DMS53 treated with DMSO at 0.1 percent for 48 hours (cell line): Measurements from ENCODE around the gene SHKBP1.
"Not testable (repeated sequence)": the region's sequence is repeated elsewhere in the genome, so short reads cannot be mapped to it uniquely, and the experiment has no call there.

Experiments
- DNase-seq: peaks from one replicate; lab custom pipeline; 2025; ENCODE audit not compliant: unreplicated experiment; lab: John Stamatoyannopoulos, UW

SHKBP1 gene, protein sequence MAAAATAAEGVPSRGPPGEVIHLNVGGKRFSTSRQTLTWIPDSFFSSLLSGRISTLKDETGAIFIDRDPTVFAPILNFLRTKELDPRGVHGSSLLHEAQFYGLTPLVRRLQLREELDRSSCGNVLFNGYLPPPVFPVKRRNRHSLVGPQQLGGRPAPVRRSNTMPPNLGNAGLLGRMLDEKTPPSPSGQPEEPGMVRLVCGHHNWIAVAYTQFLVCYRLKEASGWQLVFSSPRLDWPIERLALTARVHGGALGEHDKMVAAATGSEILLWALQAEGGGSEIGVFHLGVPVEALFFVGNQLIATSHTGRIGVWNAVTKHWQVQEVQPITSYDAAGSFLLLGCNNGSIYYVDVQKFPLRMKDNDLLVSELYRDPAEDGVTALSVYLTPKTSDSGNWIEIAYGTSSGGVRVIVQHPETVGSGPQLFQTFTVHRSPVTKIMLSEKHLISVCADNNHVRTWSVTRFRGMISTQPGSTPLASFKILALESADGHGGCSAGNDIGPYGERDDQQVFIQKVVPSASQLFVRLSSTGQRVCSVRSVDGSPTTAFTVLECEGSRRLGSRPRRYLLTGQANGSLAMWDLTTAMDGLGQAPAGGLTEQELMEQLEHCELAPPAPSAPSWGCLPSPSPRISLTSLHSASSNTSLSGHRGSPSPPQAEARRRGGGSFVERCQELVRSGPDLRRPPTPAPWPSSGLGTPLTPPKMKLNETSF

DNA sequence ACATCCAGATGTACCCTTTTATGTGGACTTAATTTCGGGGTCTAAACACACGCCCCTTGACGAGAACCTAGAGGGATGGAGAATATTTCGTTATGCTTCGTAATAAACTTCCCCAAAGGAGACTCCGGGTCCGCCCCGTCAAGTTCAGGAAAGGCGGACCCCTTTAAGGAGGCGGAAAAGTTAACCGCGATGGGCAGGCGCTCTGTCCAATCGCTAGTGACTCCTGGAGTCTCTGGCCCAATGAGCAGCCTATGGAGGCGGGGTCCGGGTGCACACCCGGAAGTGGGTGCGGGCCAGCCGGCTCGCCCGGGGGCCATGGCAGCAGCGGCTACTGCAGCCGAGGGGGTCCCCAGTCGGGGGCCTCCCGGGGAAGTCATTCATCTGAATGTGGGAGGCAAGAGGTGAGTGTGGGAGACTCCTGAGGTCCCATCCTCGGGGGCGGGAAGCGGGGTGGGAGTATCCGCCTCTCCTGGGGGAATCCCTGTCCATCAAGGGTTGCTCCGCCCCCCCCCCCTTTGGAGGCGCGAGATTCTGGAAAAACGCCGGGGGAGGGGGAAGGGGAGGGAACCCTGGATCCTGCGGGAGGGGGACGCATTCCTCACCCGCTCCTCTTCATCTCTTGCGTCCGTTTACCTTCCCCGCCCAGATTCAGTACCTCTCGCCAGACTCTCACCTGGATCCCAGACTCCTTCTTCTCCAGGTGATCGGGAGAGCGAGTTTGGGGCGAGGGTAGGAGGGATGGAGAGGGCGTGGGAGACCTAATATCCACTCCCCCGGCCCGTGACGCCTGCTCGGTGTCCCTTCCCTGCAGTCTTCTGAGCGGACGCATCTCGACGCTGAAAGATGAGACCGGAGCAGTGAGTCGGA, at the start of gene SHKBP1:
SHKBP1 (plus strand) TSS at position 289 of the 867 bp plus-strand sequence; CDS start at position 316, 27 bp downstream.
- DNase-seq: peak; percentile 94

DNA sequence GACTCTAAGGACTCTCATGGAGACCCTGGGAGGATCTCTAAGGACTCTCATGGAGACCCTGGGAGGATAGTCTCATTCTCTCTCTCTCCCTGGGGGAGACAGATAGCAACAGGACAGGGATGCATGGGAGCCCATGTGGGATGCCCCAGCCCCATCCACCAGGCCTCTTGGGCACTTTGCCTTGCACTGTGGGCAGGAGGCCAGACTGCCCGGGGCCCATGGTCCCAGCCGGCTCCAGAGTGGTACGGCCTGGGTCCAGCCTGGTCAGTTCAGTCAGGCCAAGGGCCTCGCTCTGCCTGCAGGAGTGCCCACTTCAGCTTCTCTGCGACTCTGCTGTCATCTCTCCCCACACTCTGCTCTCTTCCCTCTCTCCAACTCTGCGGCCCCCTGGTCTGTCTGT, 48.6 kb upstream of the SHKBP1 start:
- DNase-seq: no peak

DNA sequence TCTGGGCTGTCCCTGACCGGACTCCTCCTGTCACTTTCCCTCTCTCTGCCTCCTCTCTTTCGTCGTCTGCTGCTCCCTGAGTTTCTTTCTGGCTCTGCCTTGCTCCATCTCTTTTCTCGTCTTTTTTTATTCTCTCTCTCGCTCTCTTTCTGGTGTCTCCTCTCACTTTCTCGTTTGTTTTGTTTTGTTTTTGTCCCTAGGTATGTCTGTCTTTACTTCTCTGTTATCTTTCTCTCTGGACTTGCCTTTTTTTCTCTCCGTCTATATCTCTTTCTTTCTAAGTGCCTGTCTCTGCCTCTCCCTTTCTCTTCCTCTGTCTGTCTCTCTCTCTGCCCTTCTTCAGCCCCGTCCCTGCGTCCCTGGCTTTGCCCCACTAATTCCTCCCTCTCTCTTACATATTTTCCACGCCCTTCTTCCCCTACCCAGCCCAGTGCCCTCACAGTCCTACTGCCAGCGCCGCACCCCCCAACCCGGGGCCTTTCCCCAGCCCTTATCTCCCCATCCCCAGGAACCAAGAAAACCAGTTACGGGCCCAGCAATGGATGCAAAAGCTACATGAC, 48.1 kb upstream of the SHKBP1 start:
- DNase-seq: no peak

DNA sequence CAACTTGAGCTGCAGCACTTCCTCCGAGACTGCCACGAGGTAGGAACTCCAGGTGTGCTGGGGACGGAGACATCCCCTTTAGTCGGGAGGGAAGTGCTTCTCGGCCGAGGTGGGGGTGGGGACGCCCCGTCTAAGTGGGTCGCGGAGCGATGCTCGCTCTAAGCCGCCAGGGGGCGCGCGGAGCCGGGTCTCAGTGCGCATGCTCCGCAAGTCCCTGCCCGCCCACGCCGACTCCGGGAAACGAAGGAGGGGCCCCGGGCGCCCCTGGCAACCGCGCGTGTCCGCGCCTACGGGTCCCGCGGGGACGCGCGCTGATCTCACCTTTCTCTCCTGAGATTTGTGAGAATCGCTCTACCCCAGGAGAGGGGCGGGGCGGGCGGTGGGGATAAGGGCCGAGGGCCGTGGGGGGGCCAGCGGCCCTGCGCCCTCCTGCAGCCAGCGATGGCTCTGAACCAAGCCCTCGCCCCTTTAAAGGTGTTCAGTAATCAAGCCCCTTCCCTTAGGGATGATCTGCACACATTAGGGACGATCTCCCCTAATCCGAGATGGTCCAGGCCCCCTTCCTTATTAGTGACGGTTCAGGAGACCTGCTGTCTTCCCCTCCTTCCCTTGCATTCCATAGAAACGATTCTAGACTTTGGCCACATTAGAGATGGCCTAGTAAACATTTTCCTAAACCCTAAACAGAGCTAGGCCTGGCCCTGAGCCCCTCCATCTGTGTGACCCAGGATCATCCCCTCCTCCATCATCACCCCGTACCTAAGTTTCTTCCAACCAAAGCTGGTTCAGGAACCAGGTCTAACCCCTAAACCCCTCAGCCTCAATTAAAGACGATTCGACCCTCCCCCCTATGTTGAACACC, 47.3 kb upstream of the SHKBP1 start:
- peak; percentile 93 for DNase-seq

DNA sequence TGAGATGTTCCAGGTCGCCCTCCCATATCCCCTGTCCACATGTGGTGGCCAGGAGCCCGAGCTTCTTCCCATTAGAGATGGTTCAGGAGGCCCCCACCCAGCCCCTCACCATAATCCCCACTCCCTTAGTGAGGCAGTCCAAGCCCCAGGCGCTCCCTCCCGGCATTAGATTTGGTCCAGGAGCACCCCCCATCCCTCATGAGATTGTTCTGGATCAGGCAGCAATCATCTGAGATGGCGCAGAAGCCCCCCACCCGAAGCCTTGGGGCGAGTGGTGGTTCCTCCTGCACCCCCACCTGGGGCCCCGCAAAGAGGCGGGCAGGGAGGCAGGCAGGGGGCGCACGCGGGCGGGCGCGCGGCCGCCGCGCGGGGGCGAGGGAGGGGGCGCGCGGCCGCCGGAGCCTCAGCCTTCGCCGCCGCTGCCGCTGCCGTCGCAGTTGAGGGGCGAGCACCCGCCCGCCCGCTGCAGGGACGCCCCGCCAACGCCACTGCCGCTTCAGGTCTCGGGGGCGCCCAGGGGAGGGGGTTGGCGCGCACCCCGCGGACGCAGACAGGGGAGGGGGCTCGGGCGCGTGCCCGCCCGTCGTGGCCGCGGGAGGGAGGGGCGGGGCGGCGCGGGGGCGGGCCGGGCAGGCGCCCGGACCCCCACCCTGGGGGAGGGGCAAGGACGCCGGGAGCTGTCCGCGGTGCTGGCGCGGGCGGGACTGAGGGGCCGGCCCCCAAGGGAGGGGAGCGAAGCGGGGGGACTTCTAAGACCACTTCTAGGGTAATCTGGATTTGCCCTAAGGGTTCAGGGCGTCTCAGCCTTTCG, 46.4 kb upstream of the SHKBP1 start:
- peak; percentile 26 for DNase-seq

DNA sequence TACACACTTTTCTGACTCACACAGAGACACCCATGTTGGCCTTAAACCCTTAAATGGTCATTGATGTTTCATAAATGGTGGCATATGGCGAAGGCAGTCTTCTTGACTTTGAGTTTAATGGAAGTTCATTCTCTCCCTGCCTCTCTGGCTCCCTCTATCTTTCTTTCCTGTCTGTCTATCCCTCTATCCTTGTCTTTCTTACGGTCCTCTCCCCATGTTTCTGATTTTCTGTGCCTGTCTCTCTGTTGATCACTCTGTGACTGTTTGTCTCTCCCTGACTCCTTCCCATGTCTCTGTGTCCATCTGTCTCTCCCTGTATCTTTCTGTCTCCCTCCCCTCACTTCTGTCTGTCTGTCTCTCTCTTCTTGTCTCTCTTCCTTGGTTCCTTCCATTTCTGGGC, 43.2 kb upstream of the SHKBP1 start:
- DNase-seq: no peak

DNA sequence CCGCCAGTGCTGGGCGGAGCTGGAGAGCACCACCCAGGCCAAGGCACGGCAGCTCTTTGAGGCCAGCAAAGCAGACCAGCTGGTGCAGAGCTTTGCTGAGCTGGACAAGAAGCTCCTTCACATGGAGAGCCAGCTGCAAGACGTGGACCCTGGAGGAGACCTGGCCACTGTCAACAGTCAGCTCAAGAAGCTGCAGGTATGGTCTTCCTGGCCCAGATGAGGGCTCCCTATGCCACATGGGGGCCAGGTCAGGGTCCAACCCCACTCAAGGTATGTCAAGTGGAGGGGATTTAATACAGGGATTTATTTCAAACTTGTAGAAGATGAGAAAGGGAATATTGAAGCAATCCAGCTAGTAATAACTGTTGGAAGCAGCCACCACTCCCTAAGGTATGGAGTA, 42.5 kb upstream of the SHKBP1 start:
- no peak for DNase-seq

DNA sequence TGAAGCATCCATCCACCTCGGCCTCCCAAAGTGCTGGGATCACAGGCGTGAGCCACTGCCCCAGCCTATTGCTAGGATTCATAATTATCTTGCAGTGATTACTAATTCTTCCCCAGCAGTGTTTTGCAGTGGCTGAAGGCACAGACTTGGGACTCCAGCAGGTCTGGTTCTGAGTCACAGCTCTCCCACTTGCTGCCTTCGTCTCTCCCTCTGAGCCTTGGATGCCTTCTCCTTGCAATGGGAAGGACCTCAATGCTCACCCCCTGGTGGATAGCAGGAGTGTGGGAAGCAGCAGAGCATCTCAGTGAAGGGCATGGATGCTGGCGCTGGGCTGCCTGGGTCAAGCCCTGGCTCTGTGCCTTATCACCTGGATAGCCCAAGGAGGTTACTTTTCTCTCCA, 37.6 kb upstream of the SHKBP1 start:
- no peak for DNase-seq

DNA sequence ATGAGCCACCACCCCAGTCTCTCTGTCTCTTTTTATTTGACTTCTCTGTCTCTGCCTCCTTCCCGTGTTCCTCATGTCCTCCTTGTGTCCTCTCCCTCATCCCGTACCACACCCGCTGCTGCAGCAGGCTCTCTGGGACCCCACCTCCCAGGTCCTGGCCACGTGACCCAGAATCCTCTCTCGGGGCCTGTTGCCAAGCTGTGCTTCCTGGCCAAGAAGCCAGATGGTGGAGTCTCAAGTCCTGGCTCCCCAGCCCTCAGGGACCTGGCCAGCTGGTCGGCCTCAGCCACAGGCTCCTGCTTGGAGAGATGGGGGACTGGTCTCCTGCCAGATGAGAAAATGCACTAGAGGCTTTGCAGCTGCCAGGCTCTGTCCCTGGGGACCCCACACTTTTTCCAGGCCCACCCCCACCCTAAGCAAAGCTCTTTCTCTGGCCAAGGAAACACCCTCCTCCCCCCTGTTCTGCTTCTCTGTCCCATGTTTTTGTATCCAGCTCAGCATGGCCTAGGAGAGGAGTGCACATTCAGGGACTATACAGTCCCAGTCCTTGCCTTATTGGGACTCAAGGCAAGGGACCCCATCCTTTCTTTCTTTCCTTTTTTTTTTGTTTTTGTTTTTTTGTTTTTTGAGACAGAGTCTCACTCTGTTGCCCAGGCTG, 34.3 kb upstream of the SHKBP1 start:
- no peak for DNase-seq

DNA sequence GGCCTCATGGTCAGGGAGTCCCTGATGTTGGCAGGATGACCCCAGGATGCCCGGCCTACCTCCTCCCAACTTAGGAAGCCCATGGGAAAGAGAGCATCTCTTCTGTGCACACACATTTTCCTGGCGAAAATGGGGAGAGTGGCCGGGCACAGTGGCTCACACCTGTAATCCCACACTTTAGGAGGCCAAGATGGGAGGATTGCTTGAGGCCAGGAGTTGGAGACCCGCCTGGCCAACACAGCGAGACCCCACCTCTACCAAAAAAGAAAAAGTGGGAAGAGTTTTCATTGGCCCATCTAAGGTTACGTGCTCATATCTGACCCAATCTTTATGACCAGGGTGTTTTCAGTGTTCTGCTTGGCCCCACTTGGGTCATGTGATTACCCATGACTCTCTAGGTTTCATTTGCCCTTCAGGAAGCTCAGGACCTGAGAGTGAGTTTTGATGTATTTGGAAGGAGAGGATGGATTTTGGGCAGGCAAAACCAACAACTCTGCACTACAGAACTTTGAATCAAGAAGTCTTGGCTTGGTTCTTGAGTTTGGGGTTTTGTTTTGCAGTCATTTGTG, 33.6 kb upstream of the SHKBP1 start:
- DNase-seq: no peak

DNA sequence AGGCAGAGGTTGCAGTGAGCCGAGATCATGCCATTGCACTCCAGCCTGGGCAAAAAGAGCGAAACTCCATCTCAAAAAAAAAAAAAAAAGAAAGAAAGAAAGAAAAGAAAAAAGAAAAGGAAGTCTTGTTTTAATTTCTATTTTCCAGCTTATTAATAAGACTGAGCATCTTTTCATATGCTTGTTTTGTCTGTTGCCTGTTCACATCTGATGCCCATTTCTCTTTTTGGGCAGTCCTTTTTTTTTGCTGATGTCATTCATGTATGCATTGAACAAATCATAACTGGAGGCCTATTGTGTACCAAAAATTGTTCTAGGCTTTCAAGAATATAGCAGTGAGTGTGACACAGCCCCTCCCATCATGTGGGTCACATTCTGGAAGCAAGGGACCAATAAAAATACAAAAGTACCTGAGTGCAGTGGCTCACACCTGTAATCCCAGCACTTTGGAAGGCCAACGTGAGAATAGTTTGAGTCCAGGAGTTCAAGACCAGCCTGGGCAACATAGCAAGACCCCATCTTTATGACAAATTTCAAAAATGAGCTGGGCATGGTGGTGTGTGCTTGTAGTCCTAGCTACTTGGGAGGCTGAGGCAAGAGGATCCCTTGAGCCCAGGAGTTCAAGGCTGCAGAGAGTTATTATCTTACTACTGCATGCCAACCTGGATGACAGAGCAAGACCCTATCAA, 30.4 kb upstream of the SHKBP1 start:
- DNase-seq: not testable (repeated sequence)

DNA sequence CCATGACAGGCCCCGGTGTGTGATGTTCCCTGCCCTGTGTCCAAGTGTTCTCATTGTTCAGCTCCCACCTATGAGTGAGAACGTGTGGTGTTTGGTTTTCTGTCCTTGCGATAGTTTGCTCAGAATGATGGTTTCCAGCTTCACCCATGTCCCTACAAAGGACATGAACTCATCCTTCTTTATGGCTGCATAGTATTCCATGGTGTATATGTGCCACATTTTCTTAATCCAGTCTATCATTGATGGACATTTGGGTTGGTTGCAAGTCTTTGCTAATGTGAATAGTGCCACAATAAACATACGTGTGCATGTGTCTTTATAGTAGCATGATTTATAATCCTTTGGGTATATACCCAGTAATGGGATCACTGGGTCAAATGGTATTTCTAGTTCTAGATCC, 29.5 kb upstream of the SHKBP1 start:
- DNase-seq: not testable (repeated sequence)

DNA sequence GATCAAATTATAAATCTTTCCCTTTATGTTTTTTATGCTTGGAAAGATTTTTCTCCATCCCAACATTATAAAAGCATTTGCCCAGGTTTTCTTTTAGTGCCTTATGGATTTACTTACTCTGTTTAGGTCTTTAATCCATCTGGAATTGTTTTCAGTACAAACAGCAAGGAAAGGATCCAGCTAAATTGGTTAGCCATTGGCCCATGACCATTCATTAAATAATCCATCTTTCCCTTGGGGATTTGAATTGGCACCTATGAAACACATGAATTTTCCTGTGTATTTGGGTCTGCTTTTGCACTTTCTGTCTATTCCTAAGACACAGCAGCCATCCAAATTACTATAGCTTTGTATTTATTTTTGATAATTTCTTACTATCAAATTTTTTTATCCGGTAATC, 28.8 kb upstream of the SHKBP1 start:
- no peak for DNase-seq

DNA sequence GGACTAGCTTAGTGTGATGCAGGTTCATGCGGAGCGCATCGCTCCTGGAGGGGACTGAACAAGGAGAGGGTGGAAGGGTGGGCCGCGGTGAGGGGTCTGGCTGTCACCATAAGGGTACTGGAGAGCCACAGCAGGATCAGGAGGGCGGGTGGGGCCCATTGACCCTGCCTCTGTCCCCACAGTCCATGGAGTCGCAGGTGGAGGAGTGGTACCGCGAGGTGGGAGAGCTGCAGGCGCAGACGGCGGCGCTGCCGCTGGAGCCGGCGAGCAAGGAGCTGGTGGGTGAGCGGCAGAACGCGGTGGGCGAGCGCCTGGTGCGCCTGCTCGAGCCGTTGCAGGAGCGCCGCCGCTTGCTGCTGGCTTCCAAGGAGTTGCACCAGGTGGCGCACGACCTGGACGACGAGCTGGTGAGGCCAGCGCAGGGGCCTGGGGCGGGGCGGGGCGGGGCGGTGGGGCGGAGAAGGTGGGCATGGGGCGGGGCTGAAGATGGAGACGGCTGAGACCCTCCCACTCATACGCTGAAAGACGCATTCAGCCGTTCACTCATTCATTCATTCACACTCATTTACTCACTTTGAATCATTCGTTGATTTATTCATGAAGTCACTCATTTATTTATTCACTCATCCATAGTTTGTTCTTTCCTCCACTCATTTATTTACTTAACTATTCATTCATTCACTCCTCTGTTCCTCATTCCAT, 27.5 kb upstream of the SHKBP1 start:
- peak; percentile 43 for DNase-seq

DNA sequence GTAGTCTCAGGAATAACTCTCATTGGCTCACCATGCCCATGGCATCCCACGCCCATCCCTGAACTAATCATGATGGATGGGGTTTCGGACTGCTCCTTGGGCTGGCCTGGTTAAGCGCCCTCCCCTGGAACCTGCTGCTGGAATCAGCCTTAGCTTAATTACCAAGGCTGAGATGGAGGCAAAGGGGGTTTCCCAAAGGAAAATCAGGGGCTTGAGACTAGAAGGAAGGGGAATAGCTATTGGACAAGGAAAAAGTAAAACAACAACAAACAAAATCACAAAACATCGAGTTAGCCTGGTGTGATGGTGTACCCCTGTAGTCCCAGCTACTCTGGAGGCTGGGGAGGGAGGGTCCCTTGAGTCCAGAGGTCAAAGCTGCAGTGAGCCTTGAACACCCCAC, 25.7 kb upstream of the SHKBP1 start:
- no peak for DNase-seq

DNA sequence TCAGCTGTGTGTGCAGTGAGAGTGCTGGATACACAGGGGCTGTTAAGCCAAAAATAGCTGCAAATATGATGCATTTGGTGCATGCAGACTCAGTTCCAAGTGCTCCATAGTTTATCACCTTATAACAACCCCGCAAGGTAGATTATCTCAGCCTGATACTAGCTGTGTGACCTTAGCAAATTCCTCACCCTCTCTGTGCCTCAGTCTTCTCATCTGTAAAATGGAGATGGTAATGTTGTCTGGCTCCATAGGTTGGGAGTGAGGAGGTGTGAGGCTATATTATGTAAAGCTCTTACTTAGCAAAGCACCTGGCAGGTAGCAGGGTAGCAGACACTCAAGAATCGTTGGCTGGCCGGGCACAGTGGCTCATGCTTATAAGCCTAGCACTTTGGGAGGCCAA, 23.8 kb upstream of the SHKBP1 start:
- DNase-seq: no peak
